Smooth muscle cell of the brain vasculature (primary cell): Measurements from ENCODE around the gene JAM3.
"Not testable (repeated sequence)": the region's sequence is repeated elsewhere in the genome, so short reads cannot be mapped to it uniquely, and the experiment has no call there.

Experiments
- DNase-seq: peaks from one replicate; pipeline ENCODE4 v3.0.0-alpha.2; 2012; ENCODE audit warnings: low read depth, low spot score

The JAM3 gene

DNA sequence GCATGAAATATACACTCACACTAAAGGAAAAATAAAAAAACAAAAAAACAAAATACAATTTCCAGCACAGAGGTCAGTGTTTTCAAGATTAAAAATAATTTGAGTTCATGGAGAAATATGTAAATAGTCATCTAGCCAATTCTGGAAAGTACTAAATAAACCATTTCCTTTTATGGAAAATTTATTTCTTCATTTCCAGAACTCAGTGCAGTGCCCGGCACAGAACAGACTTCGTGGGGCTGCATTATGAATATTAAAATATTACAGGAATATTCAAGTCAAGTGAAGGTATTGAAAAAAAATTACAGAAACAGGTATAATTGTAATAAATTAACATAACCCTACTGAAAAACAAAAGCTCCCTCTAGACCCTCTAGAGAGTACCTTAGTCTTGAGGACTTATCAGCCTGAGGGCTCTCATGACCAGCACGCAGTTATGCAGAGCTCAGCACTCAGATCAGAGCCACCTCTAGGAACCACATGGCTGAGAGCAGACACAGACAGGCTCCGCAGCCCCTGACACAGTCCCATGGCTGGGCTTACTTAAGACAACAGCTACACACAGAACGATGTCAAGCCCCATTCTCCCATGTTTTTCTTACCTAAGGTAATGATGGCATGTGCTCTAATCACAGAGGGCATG is 109.3 kb downstream of the JAM3 start:
- no peak for DNase-seq

GRCh38 chr11:134181707-134182106 is 112.8 kb downstream of the JAM3 start:
- no peak for DNase-seq

- DNase-seq = not testable (repeated sequence)
These were observed 119.2 kb downstream of the JAM3 start for GRCh38 chr11:134188092-134188491.

DNA sequence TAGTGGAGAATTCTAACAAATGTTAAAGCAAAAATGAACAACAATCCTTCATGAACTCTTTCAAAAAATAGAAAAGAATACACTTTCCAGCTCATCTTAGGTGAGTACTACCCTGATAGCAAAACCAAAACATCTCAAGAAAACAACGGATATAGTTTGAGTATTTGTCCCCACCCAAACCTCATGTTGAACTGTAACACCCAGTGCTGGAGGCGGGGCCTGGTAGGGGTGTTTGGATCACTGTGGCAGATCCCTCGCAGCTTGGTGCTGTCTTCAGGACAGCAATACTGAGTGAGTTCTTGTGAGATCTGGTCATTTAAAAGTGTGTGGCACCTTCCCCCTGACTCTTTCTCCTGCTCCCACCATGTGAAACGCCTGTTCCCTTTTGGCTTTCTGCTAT is 127.9 kb downstream of the JAM3 start:
- DNase-seq = no peak

DNA sequence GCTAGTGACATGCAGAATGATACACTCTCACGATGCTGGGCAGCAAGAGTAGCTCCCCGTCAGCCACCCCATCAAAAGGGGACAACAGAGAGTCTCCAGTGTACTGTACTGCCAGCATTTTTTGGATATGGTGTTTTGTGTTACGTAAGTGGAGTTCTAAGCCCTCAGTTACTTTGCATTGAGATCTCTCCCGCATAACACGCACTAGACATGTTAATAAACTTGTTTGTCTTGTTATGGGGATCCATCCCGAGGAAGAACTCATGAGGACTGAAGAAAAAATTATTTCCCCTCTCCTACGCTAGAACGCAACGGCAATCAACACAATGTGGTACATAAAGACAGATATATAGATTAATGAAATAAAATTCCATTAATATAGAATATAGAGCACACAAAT is 130.7 kb downstream of the JAM3 start:
- no peak for DNase-seq

DNA sequence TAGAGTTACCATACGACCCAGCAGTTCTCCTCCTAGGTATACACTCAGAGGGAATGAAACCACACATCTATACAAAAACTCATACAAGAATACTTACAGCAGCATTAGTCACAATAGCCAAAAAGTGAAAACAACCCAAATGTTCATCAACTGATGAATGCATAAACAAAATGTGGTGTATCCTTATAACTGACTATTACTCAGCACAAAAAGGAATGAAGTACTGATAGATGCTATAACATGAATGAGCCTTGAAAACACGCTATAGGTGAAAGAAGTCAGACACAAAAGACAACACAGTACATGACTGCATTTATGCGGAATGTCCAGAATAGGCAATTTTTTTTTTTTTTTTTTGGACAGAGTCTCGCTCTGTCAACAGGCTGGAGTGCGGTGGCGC is 131.8 kb downstream of the JAM3 start:
- DNase-seq = no peak
